ENCODE measurements around the gene PPIB.

DNA sequence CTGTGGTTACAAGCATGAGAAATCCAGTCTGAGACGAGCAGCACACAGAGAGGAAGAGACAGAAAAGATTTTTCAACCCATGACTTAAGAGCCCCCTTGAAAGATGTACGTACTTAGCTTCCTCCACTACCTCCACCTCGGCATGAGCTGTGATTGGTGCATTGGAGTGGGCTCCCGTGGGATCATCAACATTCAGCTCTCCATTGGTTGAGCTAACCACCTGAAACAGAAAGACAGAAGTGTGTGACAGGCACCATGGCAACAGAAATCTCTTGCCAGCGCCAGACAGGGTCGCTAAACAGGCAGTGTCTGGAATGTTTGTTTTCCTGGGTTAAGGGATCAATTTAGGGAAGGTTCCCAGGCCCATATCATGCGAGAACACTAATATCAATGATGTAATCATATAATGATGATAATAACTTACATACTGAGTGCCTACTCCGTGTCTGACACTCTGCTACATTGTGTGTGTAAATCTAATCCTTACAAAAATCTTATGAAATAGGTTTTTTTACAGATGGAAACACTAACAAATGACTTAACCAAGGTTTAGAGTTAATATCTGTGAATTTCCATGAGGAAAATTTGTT is 17.5 kb upstream of the PPIB start:
- TF ChIP-seq CTCF (IDR thresholded peaks at IDR 0.05; ENCODE audit: insufficient read depth, low read depth, low read length): no peak
- no peak for TF ChIP-seq EZH2 (IDR thresholded peaks at IDR 0.05; ENCODE audit: insufficient read depth, low read length)
